IMR-90 (cell line): ENCODE measurements around the gene CECR2. TPM values are rescaled to one million over a fixed set of nuclear protein-coding genes. Genes with fewer than 3 reads are reported as not detected.

ENCODE experiments used
- ATAC-seq: fragments of 200-7000 bp; cut with Tn5 transposase; 2 replicates; pipeline ENCODE4 v1.9.1; 2020; ENCODE audit warnings: low read depth, mild to moderate bottlenecking, moderate library complexity
- BruUV-seq: library from RNA; stranded (reverse); fragments of 400-500 nt; replicated peaks from 2 replicates; lab custom pipeline; 2021; lab: Mats Ljungman, UMichigan
- CTCF ChIA-PET: fragments of 300-600 bp; formaldehyde crosslinking; extraction: SDS; loops from one replicate; lab custom pipeline; 2021; ENCODE audit warnings: antibody characterized with exemption; lab: Yijun Ruan, JAX
- POLR2A ChIA-PET: fragments of 300-600 bp; sonication (Branson Sonifier 250); formaldehyde crosslinking; loops from one replicate; lab custom pipeline; 2022; ENCODE audit warnings: antibody characterized with exemption; ENCODE audit not compliant: unreplicated experiment; lab: Charles Lee
- DNase-seq: peaks from one replicate; pipeline ENCODE4 v3.0.0; 2013
- H2AFZ ChIP-seq: replicated peaks from 2 replicates; pipeline ENCODE3; 2013; ENCODE audit warnings: low read length, mild to moderate bottlenecking; ENCODE audit not compliant: poor library complexity
- H2AK5ac ChIP-seq: 2 replicates; pipeline ENCODE4 v1.6.1; 2013; ENCODE audit warnings: low read depth, low read length, inconsistent platforms
- H2AK9ac ChIP-seq: replicated peaks from 2 replicates; pipeline ENCODE3; 2013; ENCODE audit warnings: mild to moderate bottlenecking, low read depth, low read length, moderate library complexity; ENCODE audit not compliant: poor library complexity
- H2BK120ac ChIP-seq: 2 replicates; pipeline ENCODE4 v1.6.1; 2013; ENCODE audit warnings: low read depth, low read length, inconsistent platforms
- H2BK15ac ChIP-seq: 3 replicates; pipeline ENCODE4 v1.6.1; 2013; ENCODE audit warnings: low read depth, low read length, inconsistent platforms
- H2BK20ac ChIP-seq: 2 replicates; pipeline ENCODE4 v1.6.1; 2013; ENCODE audit warnings: low read depth, mild to moderate bottlenecking, inconsistent platforms, low read length, moderate library complexity
- H2BK5ac ChIP-seq: 2 replicates; pipeline ENCODE4 v1.6.1; 2013; ENCODE audit warnings: mild to moderate bottlenecking, low read depth, low read length, inconsistent platforms; ENCODE audit not compliant: poor library complexity, severe bottlenecking
- H3K14ac ChIP-seq: replicated peaks from 2 replicates; pipeline ENCODE4 v1.6.1; 2013; ENCODE audit warnings: low read depth, low read length, inconsistent platforms
- H3K18ac ChIP-seq: 2 replicates; pipeline ENCODE4 v1.6.1; 2013; ENCODE audit warnings: low read depth, low read length, control low read depth
- H3K23ac ChIP-seq: 2 replicates; pipeline ENCODE4 v1.6.1; 2013; ENCODE audit warnings: low read depth, low read length, inconsistent platforms
- H3K27ac ChIP-seq: 2 replicates; pipeline ENCODE4 v1.5.1; 2013; ENCODE audit warnings: mild to moderate bottlenecking, control low read depth, low read length; ENCODE audit not compliant: insufficient read depth
- H3K27me3 ChIP-seq: 2 replicates; pipeline ENCODE4 v1.6.1; 2013; ENCODE audit warnings: low read length; ENCODE audit not compliant: control insufficient read depth, insufficient read depth
- H3K36me3 ChIP-seq: 2 replicates; pipeline ENCODE4 v1.6.1; 2013; ENCODE audit warnings: low read length, mixed read lengths; ENCODE audit not compliant: control insufficient read depth, insufficient read depth
- H3K4ac ChIP-seq: 2 replicates; pipeline ENCODE4 v1.6.1; 2013; ENCODE audit warnings: low read depth, low read length, inconsistent platforms
- H3K4me1 ChIP-seq: 2 replicates; pipeline ENCODE4 v1.6.1; 2013; ENCODE audit warnings: low read length, mixed read lengths; ENCODE audit not compliant: control insufficient read depth, insufficient read depth
- H3K4me2 ChIP-seq: 2 replicates; pipeline ENCODE4 v1.6.1; 2013; ENCODE audit warnings: low read depth, mild to moderate bottlenecking, control low read depth, low read length, moderate library complexity
- H3K4me3 ChIP-seq: 2 replicates; pipeline ENCODE4 v1.5.1; 2013; ENCODE audit warnings: low read depth, mild to moderate bottlenecking, control low read depth, low read length, moderate library complexity; ENCODE audit not compliant: insufficient read depth
- H3K56ac ChIP-seq: 2 replicates; pipeline ENCODE4 v1.6.1; 2013; ENCODE audit warnings: low read length, inconsistent platforms; ENCODE audit not compliant: insufficient read depth; ENCODE audit errors: extremely low read depth
- H3K79me1 ChIP-seq, 2 experiments: 2 replicates each; pipeline ENCODE4 v1.6.1; 2013; ENCODE audit warnings: low read length in 2 of 2, inconsistent platforms in 1 of 2, low read depth in 1 of 2
- H3K9ac ChIP-seq: 2 replicates; pipeline ENCODE4 v1.6.1; 2013; ENCODE audit warnings: low read depth, low read length, control low read depth
- H3K9me1 ChIP-seq: 2 replicates; pipeline ENCODE4 v1.6.1; 2013; ENCODE audit warnings: low read length, inconsistent platforms; ENCODE audit not compliant: insufficient read depth
- H3K9me3 ChIP-seq: 2 replicates; pipeline ENCODE4 v1.6.1; 2013; ENCODE audit warnings: low read length; ENCODE audit not compliant: control insufficient read depth, insufficient read depth
- H4K20me1 ChIP-seq: 2 replicates; pipeline ENCODE4 v1.6.1; 2013; ENCODE audit warnings: low read length, inconsistent platforms; ENCODE audit not compliant: insufficient read depth
- H4K5ac ChIP-seq: 2 replicates; pipeline ENCODE4 v1.6.1; 2013; ENCODE audit warnings: mild to moderate bottlenecking, low read depth, low read length, control low read depth
- H4K8ac ChIP-seq, 2 experiments: 2 replicates each; pipeline ENCODE4 v1.6.1; 2013; ENCODE audit warnings: low read depth in 2 of 2, low read length in 2 of 2, control low read depth in 1 of 2, inconsistent platforms in 1 of 2
- H4K91ac ChIP-seq: 2 replicates; pipeline ENCODE4 v1.6.1; 2013; ENCODE audit warnings: low read depth, low read length, inconsistent platforms; ENCODE audit not compliant: insufficient read depth
- BHLHE40 ChIP-seq: fragments of 150-350 bp; IDR thresholded peaks from 2 replicates; pipeline ENCODE4 v1.6.1; 2016; ENCODE audit warnings: mild to moderate bottlenecking, low read depth, low read length
- CEBPB ChIP-seq: IDR thresholded peaks from 2 replicates; pipeline ENCODE4 v1.6.1; 2012; ENCODE audit warnings: low read depth, low read length, improper control_type of control experiment
- CHD1 ChIP-seq: IDR thresholded peaks from 2 replicates; pipeline ENCODE4 v1.6.1; 2012; ENCODE audit warnings: low read depth, low read length, improper control_type of control experiment
- FOS ChIP-seq: fragments of 150-350 bp; IDR thresholded peaks from 2 replicates; pipeline ENCODE4 v1.6.1; 2016; ENCODE audit warnings: low read depth, low read length
- NFE2L2 ChIP-seq: fragments of 150-350 bp; IDR thresholded peaks from 2 replicates; pipeline ENCODE4 v1.6.1; 2016; ENCODE audit warnings: low read depth, mild to moderate bottlenecking, low read length
- POLR2A ChIP-seq: IDR thresholded peaks from 2 replicates; pipeline ENCODE4 v1.6.1; 2012; ENCODE audit warnings: mild to moderate bottlenecking, low read depth, low read length
- RCOR1 ChIP-seq: IDR thresholded peaks from 2 replicates; pipeline ENCODE4 v1.6.1; 2012; ENCODE audit warnings: mild to moderate bottlenecking, low read length, improper control_type of control experiment; ENCODE audit not compliant: insufficient replicate concordance
- WGBS, 2 experiments: methylation state at CpG; one replicate each; pipeline versions ENCODE4 v1.1.5 to v1.1.7; 2013; ENCODE audit warnings: missing lambda C conversion rate in 2 of 2; ENCODE audit not compliant: insufficient read length in 1 of 2; ENCODE audit errors: extremely low coverage in 2 of 2; 5-methylcytosine and 5-hydroxymethylcytosine counted together
- dilution Hi-C: fragments of 300-500 bp; cut with HindIII; formaldehyde crosslinking; loops from one replicate; pipeline ENCODE4 v1.14.3; 2018; ENCODE audit warnings: low sequenced_read_pairs; ENCODE audit not compliant: unreplicated experiment
- in situ Hi-C: fragments of 300-500 bp; cut with MboI; formaldehyde crosslinking; loops from 3 replicates; pipeline ENCODE4 v1.14.3; 2019; ENCODE audit warnings: low sequenced_read_pairs, inconsistent platforms, mixed read lengths
- intact Hi-C: fragments of 100-400 bp; cut with micrococcal nuclease; formaldehyde crosslinking; loops from 2 replicates; pipeline ENCODE4 v1.10.0; 2022
- polyA plus RNA-seq, 3 experiments: library from polyadenylated mRNA; depleted of rRNA; stranded (reverse); fragments of >200 nt; gene quantifications; 2 replicates each; pipeline ENCODE4 v1.2.3, GENCODE V29; 2012; ENCODE audit warnings: low replicate concordance in 1 of 3
- total RNA-seq: library from RNA; depleted of rRNA; stranded (reverse); fragments of >200 nt; gene quantifications from 2 replicates; pipeline ENCODE4 v1.2.3, GENCODE V29; 2012
- TF ChIP-seq, protein P1 (sequence below): fragments of 150-350 bp; IDR thresholded peaks from 2 replicates; pipeline ENCODE4 v1.6.1; 2017; ENCODE audit warnings: mild to moderate bottlenecking, antibody characterized with exemption, low read length, low read depth

Gene CECR2
- total and polyA plus RNA-seq, 2 of the 4 experiments (the other 2 are of a cell fraction), result under 0.01 TPM; not detected in 1

DNA sequence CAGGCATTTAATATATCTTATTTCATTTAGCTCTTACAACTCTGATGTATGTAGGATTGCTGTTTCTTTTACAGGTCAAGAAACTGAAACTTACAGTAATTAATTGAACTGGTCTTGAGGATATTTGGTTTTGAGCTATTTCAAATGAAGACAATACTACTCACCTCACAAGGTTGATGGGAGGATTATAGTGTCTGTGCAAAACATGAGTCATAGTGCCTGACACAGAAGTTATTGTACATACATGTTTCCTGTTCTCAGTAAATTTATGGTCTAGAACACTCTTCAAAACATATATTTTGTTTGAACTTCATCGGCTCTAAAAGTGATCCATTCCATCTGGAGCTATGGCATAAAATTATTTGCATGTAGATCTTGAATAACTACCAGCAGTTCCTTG, 61.9 kb downstream of the CECR2 start:
- POLR2A ChIA-PET, result no interaction called here
- Histone ChIP-seq H3K36me3 (no peaks in the 10 kb centered on the region), H3K18ac (no peak overlapping the region), H3K9me3 (no peaks in the 10 kb centered on the region), H4K91ac (no peak overlapping the region), H3K4me1 (no peaks in the 10 kb centered on the region), H4K5ac (no peak overlapping the region), H3K4me3 (no peak overlapping the region), H4K20me1 (no peaks in the 10 kb centered on the region), H2AFZ (no peak overlapping the region), H3K9me1 (no peaks in the 10 kb centered on the region), H3K79me1 (no peaks in the 10 kb centered on the region), H2BK20ac (no peak overlapping the region), H4K8ac (no peak overlapping the region), H2BK120ac (no peak overlapping the region), H3K9ac (no peak overlapping the region), H3K27me3 (no peaks in the 10 kb centered on the region), H3K4me2 (no peak overlapping the region), H2AK5ac (no peak overlapping the region), H3K56ac (no peak overlapping the region), H3K14ac (no peak overlapping the region), H2BK5ac (no peak overlapping the region), H3K27ac (no peak overlapping the region), H3K23ac (no peak overlapping the region), H2BK15ac (no peak overlapping the region), H2AK9ac (no peak overlapping the region), H3K4ac (no peak overlapping the region)
- TF ChIP-seq CHD1, result no peak
- no peak for TF ChIP-seq BHLHE40
- no peak for TF ChIP-seq FOS
- TF ChIP-seq, protein P1, sequence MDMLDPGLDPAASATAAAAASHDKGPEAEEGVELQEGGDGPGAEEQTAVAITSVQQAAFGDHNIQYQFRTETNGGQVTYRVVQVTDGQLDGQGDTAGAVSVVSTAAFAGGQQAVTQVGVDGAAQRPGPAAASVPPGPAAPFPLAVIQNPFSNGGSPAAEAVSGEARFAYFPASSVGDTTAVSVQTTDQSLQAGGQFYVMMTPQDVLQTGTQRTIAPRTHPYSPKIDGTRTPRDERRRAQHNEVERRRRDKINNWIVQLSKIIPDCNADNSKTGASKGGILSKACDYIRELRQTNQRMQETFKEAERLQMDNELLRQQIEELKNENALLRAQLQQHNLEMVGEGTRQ, result no peak
- no peak for TF ChIP-seq POLR2A
- no peak for TF ChIP-seq RCOR1
- no peak for TF ChIP-seq NFE2L2
- no peak for TF ChIP-seq CEBPB
- no TSS peak for BruUV-seq
- no peak for DNase-seq
- dilution Hi-C loops (no loop called here), intact Hi-C loops (loop anchor here (10.0 kb wide), 1 partner anchor 56 kb away; no protein-coding TSS in a partner anchor), in situ Hi-C loops (no loop called here)
- CTCF ChIA-PET, result interaction anchor here (1.1 kb wide), 1 partner anchor 50 kb away, joined by 3 read pairs; no protein-coding TSS in a partner anchor
- WGBS, 2 experiments, result no CpG with 5 or more reads among the region's 1 CpG
- no peak for ATAC-seq
